ENCODE measurements around the gene TGFA.
A peak's percentile ranks its signal among the peaks of the same experiment; 100 is the strongest.

TGFA gene

DNA sequence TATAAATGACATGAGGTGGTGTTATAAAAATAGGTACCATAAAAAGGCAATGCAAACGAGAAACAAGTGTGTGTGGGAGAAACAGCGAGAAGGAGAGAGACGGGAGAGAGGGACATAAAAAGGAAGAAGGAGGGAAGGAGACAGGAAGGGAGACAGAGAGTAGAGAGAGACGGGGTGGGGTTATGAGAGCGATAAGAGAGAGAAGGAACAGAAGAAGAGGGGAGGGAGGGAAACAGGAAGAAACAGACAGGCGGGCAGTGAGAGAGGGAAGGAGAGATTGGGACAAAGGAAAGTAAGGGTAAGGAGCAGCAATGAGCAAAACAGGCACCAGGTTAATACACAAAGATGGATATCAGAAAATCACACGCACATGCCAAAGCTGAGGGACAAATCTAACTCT, 83.7 kb downstream of the TGFA start:
- H3K9me3 ChIP-seq (ENCODE audit: insufficient read depth, low read length), result no peaks in the 10 kb centered on the region
- TF ChIP-seq, protein P1, sequence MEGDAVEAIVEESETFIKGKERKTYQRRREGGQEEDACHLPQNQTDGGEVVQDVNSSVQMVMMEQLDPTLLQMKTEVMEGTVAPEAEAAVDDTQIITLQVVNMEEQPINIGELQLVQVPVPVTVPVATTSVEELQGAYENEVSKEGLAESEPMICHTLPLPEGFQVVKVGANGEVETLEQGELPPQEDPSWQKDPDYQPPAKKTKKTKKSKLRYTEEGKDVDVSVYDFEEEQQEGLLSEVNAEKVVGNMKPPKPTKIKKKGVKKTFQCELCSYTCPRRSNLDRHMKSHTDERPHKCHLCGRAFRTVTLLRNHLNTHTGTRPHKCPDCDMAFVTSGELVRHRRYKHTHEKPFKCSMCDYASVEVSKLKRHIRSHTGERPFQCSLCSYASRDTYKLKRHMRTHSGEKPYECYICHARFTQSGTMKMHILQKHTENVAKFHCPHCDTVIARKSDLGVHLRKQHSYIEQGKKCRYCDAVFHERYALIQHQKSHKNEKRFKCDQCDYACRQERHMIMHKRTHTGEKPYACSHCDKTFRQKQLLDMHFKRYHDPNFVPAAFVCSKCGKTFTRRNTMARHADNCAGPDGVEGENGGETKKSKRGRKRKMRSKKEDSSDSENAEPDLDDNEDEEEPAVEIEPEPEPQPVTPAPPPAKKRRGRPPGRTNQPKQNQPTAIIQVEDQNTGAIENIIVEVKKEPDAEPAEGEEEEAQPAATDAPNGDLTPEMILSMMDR (IDR thresholded peaks at IDR 0.05; ENCODE audit: low read depth, low read length), result no peak
- no peak for TF ChIP-seq EZH2phosphoT487 (IDR thresholded peaks at IDR 0.05; ENCODE audit: low read depth)
- no peak overlapping the region for H3K9ac ChIP-seq (ENCODE audit: low read length)
- H3K4me1 ChIP-seq (ENCODE audit: low read length), result peaks cover 11% of the 10 kb centered on the region
- no peaks in the 10 kb centered on the region for H4K20me1 ChIP-seq (ENCODE audit: insufficient read depth, low read length)
- no peaks in the 10 kb centered on the region for H3K27me3 ChIP-seq (ENCODE audit: low read depth, low read length)
- no peaks in the 10 kb centered on the region for H3K79me2 ChIP-seq (ENCODE audit: low read length)
- H2AFZ ChIP-seq (ENCODE audit: low read depth, low read length), result no peak overlapping the region
- H3K4me2 ChIP-seq (ENCODE audit: low read length), result no peak overlapping the region
- H3K27ac ChIP-seq (ENCODE audit: low read length), result no peak overlapping the region
- H3K36me3 ChIP-seq (replicated peaks; ENCODE audit: low read depth, low read length), result no peaks in the 10 kb centered on the region
- H3K4me3 ChIP-seq (ENCODE audit: low read length), result no peak overlapping the region

DNA sequence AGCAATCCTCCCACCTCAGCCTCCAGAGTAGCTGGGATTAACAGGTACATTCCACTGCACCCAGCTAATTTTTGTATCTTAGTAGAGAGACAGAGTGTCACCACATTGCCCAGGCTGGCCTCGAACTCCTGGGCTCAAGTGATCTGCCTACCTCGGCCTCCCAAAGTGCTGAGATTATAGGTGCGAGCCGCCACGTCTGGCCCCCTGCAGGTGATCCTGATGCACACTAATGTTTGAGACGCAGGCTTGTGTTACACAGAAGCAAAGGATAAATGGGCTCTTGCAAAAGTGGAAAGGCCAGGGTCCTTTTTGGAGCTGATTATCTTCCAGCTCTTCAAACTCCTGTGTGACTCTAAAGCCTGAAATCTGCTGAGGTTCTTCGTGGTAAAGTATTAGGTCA, 84.2 kb downstream of the TGFA start:
- no peak overlapping the region for H3K4me2 ChIP-seq (ENCODE audit: low read length)
- H3K4me3 ChIP-seq (ENCODE audit: low read length), result no peak overlapping the region
- TF ChIP-seq, protein P1 (IDR thresholded peaks at IDR 0.05; ENCODE audit: low read depth, low read length), result peak; percentile 5; the same call in 1 of the 2 replicates
- no peak for TF ChIP-seq EZH2phosphoT487 (IDR thresholded peaks at IDR 0.05; ENCODE audit: low read depth)
- no peaks in the 10 kb centered on the region for H4K20me1 ChIP-seq (ENCODE audit: insufficient read depth, low read length)
- peaks cover 6% of the 10 kb centered on the region for H3K4me1 ChIP-seq (ENCODE audit: low read length)
- no peaks in the 10 kb centered on the region for H3K27me3 ChIP-seq (ENCODE audit: low read depth, low read length)
- no peak overlapping the region for H2AFZ ChIP-seq (ENCODE audit: low read depth, low read length)
- no peaks in the 10 kb centered on the region for H3K36me3 ChIP-seq (replicated peaks; ENCODE audit: low read depth, low read length)
- no peaks in the 10 kb centered on the region for H3K9me3 ChIP-seq (ENCODE audit: insufficient read depth, low read length)
- H3K9ac ChIP-seq (ENCODE audit: low read length), result no peak overlapping the region
- no peak overlapping the region for H3K27ac ChIP-seq (ENCODE audit: low read length)
- no peaks in the 10 kb centered on the region for H3K79me2 ChIP-seq (ENCODE audit: low read length)

DNA sequence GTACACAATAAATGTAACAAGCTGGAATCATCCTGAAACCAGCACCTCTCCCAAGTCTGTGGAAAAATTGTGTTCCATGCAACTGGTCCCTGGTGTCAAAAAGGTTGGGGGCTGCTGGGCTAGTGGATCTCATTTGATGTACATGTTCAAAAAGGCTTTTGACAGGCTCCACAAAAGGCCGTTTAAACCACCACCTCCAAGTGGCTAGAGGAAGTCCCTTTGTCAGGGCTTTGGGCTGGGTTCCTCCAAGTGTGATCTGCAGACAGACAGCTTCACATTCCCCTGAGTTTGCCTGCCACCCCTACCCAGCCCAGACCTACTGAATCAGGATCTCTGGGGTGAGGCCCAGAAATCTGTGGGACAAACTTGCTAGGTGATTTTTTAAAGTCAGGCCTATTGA, 84.7 kb downstream of the TGFA start:
- H3K9me3 ChIP-seq (ENCODE audit: insufficient read depth, low read length), result no peaks in the 10 kb centered on the region

DNA sequence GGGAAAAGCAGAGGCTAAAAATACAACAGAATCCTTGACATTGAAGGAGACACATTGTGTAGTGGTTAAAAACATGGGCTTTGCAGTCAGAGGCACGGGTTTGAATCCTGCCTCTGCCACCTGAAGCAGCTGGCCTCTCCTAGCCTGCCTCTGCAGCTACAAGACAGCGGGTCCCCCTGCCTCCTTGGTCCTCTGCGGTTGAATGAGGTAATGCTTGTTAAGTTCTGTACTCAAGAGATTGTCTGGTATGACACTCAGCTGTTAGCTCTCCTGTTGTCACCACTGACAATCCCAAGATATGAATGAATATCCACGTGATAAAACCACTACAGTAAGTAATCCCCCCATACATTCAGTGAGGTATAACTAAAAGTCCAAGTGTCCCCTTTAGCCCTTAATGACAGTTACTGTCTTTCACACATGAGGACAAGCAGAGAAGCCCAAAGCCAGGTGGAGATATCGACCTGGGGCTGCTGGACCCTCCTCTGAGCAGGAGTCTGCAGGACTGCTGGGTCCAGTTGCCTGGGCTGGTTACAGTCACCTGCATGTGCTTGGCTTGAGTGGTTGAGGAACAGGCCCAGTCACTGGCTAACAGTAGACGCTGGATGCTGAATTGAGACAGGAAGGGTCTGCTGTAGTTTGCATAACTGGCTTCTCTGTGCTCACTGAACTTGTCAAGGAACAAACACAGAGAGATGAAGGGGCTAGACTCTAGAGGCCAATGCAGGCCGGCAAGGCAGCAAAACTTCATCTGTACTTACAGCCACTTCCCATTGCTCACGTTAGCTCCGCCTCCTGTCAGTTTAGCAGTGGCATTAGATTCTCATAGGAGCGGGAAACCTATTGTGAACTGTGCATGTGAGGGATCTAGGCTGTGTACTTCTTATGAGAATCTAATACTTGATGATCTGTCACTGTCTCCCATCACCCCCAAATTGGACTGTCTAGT, 85.5 kb downstream of the TGFA start:
- H4K20me1 ChIP-seq (ENCODE audit: insufficient read depth, low read length), result no peaks in the 10 kb centered on the region
- H3K4me1 ChIP-seq (ENCODE audit: low read length), result no peaks in the 10 kb centered on the region
- H3K79me2 ChIP-seq (ENCODE audit: low read length), result no peaks in the 10 kb centered on the region
- H3K4me3 ChIP-seq (ENCODE audit: low read length), result no peak overlapping the region
- H3K27ac ChIP-seq (ENCODE audit: low read length), result no peak overlapping the region
- H3K9ac ChIP-seq (ENCODE audit: low read length), result no peak overlapping the region
- H3K4me2 ChIP-seq (ENCODE audit: low read length), result no peak overlapping the region
- no peaks in the 10 kb centered on the region for H3K9me3 ChIP-seq (ENCODE audit: insufficient read depth, low read length)
- H2AFZ ChIP-seq (ENCODE audit: low read depth, low read length), result no peak overlapping the region
- no peak for TF ChIP-seq EZH2phosphoT487 (IDR thresholded peaks at IDR 0.05; ENCODE audit: low read depth)
- TF ChIP-seq, protein P1 (IDR thresholded peaks at IDR 0.05; ENCODE audit: low read depth, low read length), result no peak
- no peaks in the 10 kb centered on the region for H3K36me3 ChIP-seq (replicated peaks; ENCODE audit: low read depth, low read length)
- H3K27me3 ChIP-seq (ENCODE audit: low read depth, low read length), result no peaks in the 10 kb centered on the region

More for the DNA sequence above, 84.7 kb downstream of the TGFA start:
- H3K79me2 ChIP-seq (ENCODE audit: low read length), result no peaks in the 10 kb centered on the region
- TF ChIP-seq EZH2phosphoT487 (IDR thresholded peaks at IDR 0.05; ENCODE audit: low read depth), result no peak
- TF ChIP-seq, protein P1 (IDR thresholded peaks at IDR 0.05; ENCODE audit: low read depth, low read length), result no peak
- no peaks in the 10 kb centered on the region for H3K36me3 ChIP-seq (replicated peaks; ENCODE audit: low read depth, low read length)
- no peak overlapping the region for H3K4me2 ChIP-seq (ENCODE audit: low read length)
- peaks cover under 1% of the 10 kb centered on the region; the same call in 1 of the 2 replicates for H3K4me1 ChIP-seq (ENCODE audit: low read length)
- no peak overlapping the region for H3K9ac ChIP-seq (ENCODE audit: low read length)
- H4K20me1 ChIP-seq (ENCODE audit: insufficient read depth, low read length), result no peaks in the 10 kb centered on the region
- no peak overlapping the region for H3K4me3 ChIP-seq (ENCODE audit: low read length)
- H3K27ac ChIP-seq (ENCODE audit: low read length), result no peak overlapping the region
- no peaks in the 10 kb centered on the region for H3K27me3 ChIP-seq (ENCODE audit: low read depth, low read length)
- H2AFZ ChIP-seq (ENCODE audit: low read depth, low read length), result no peak overlapping the region

Data from OCI-LY3 (cell line).